ENCODE measurements around the gene ZNHIT1.

Gene ZNHIT1

DNA sequence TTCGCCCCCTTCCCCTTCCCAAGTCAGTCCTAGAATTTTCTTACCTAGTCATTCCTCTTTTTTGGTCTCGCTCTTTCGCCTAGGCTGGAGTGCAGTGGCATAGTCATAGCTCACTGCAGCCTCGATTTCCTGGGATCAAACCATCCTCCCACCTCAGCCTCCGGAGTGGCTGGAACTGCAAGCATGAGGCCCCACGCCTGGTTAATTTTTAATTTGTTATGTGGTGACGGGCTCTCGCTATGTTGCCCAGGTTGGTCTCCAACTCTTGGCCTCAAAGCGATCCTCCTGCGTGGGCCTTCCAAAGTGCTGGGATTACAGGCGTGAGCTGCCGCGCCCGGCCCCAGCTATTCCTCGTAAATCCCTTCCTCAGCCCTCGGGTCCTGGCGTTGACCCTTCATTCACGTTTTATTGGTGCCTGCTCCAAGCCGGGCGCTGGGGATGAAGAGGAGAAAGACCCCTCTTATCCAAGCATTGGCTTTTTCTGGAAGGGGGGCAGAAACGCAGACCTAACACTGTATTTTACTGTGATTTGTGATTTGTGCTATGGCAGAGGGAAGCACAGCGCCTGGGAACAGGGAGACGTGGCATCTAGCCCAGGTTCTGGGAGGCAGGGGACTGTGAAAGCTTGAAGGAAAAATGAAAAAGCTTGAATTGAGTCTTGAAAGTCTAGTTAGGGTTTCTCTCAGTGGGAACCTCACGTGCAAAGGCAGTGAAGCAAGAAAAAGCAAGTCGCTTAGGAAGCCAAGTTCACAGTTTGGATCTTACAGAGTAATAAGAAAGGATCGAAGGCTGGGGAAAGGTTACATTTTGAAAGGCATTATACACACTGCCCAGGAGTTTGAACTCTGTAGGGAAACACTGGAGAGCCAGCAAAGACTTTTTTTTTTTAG is 516 bp downstream of the ZNHIT1 start:
- DNase-seq (ENCODE audit: low spot score), result no peak

DNA sequence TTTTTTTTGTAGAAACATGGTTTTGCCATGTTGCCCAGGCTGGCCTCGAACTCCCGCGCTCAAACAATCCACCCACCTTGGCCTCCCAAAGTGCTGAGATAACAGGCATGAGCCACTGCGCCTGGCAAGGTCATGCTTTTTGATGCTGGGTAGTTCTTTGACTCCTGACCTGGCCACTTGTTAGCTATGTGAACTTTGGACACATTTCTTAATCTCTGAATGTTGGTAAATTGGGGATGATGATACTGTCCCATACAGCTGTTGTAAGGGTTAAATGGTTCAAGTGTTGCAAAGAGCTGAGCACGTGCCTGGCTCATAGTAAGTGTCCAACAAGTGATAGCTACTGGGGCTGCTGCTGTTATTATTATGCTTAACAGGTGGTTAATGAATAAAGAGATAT is 2.3 kb downstream of the ZNHIT1 start:
- no peak for DNase-seq (ENCODE audit: low spot score)

DNA sequence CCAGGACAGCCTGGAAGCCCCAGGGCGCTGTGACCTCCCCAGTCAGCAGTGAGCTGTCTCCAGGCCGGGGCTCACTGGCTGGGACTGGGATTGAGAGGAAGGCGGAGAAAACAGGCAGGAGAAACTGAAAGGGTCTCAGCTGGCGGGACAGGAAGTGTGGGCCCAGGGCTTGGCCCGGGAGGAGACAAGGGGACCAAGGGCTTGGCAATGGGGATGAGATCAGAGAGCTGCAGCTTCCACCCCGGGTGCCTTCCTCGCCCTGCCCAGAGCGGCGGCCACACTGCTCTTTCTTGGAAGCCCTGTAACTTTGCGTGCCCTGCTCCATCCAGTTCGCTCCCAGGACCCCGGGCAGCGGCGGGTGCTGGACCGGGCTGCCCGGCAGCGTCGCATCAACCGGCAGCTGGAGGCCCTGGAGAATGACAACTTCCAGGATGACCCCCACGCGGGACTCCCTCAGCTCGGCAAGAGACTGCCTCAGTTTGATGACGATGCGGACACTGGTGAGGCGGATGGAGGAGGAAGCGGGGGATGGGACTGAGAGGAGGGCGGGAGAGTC is 4.4 kb downstream of the ZNHIT1 start:
- DNase-seq (ENCODE audit: low spot score), result no peak

DNA sequence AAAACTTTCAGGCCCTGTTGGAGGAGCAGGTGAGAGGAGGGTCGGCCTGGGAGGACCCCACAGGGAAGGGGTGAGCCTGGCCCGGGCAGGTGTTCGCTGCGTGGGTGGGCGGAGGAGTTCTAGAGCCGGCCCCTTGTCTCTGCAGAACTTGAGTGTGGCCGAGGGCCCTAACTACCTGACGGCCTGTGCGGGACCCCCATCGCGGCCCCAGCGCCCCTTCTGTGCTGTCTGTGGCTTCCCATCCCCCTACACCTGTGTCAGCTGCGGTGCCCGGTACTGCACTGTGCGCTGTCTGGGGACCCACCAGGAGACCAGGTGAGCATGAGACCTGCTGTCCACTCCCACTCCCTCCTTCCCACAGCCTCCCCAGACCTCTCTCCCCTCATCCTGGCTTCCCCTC is 5.6 kb downstream of the ZNHIT1 start:
- DNase-seq (ENCODE audit: low spot score), result no peak

DNA sequence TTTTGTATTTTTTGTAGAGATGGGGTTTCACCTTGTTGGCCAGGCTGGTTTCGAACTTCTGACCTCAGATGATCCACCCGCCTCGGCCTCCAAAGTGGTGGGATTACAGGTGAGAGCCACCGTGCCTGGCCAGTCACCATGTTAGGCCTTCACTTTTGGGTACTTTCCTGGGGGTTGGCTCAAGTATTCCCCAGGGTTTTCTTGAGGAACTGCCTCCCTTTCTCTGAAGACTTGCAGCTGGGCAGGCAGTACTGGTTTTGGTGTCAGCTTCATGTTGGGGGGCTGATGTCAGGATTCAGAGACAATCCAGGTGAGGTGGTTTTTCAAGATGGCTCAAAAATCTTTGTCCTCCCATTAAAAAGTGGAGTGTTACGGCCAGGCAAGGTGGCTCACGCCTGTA is 7.7 kb downstream of the ZNHIT1 start:
- no peak for DNase-seq (ENCODE audit: low spot score)

DNA sequence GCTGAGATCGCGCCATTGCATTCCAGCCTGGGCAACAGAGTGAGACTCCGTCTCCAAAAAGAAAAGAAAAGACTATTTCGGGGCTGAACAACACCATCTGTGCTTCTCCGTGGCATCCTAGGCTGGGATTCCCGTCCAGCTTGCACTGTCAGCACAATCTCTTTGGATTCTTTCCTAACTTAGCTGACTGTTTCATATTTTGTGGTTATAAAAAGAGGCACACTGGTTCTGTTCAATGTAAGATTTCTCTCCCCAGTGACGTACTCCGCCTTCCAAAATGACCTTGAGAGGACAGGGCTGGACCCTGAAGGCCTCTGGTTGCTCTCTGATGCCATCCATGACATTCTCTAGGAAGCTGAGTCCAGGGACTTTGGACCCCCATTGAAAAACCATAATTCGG is 8.8 kb downstream of the ZNHIT1 start:
- DNase-seq (ENCODE audit: low spot score), result no peak

DNA sequence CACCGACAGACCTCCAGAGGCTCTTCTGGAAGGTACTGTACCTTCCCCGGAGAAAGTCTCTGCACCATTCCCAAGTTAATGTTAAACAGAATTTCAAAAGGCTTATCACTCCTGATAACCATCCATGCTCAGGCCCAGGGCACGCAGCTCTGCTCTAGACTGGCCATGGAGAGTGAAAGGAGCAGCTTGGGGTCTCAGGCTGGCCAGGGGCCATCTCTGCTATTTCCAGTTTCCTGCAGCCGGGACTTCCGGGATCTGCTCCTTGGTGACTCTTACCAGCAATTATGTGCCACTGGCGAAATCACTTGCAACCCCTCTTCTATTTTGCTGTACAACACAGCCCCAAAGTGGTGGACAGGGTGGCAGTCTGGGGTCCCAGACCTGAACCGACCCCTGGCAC is 13.7 kb downstream of the ZNHIT1 start:
- no peak for DNase-seq (ENCODE audit: low spot score)

DNA sequence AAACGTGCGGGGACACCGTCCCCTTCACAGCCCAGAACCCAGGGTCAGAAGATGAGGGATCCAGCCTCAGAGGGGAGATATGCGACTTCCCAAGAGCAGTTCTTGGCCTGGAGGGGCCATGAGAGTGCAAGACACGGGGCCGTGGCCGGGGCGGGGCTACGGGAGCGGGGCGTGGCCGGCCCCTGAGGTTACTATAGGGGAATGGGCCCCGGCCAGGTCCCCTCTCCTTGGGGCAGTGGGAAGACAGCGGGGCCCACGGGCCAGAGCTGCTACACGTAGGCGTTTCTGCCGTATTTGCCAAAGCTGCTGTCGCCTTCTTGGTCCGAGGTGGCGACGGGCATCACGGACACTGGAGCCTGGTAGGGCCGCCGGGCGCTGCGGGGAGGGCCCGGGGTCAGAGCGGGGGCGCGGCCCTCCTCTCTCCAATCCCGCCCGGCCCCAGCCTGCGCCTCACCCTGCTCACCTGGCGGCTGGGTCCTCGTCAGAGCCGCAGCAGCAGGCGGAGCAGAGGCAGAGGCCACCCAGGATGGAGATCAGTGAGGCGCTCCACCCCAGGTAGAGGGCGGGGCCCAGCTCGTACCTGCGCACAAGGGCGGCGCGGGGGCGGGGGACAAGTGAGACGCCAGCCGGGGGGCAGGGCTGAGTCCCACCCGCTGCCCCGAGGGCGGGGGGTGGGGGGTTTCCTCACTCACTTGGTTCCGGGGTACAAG is 14.3 kb downstream of the ZNHIT1 start:
- DNase-seq (ENCODE audit: low spot score), result no peak

DNA sequence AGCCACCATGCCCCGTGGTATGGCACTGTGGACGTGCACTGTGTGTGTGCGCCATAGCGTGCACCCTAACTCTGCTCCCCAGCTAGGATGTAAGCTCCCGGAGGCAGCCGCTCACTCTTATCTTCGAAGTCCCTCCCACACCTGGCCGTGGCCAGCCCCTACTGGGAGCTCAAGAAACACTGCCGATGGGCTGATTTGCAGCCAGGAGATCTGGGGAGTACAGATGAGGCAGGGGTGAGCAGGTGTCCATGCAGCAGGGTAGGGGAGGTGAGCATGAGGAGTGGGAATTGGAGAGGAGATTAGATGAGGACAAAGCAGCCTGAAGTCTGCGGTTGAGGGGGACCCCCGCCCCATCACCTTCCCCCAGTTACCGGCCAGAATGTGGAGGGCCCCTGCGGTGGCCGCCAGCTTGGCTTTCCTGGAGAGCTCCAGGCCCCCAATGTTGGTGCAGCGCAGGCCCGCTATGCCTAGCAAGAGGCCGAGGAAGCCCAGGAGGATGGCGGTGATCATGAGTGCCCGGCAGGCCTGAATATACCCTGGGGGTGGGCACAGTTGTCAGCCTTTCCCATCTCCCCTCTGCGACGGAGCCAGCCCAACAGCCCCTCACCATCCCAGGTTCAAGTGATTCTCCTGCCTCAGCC is 16.1 kb downstream of the ZNHIT1 start:
- no peak for DNase-seq (ENCODE audit: low spot score)

DNA sequence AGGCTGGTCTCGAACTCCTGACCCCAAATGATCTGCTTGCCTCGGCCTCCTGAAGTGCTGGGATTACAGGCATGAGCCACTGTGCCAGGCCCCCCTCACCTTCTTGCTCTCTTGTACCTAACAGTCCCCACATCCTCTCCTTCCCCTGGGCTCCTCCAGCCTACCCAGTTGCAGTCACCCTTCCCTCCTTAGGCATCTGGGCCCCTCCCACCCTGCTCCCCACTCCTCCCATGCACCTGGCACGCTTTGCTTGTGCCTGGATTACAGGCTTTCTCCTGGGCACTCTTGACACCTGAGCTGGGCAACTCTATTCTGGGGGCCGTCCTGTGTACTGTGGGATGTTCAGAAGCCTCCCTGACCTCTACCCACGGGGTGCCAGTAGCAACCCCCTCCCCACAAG is 16.7 kb downstream of the ZNHIT1 start:
- DNase-seq (ENCODE audit: low spot score), result no peak

DNA sequence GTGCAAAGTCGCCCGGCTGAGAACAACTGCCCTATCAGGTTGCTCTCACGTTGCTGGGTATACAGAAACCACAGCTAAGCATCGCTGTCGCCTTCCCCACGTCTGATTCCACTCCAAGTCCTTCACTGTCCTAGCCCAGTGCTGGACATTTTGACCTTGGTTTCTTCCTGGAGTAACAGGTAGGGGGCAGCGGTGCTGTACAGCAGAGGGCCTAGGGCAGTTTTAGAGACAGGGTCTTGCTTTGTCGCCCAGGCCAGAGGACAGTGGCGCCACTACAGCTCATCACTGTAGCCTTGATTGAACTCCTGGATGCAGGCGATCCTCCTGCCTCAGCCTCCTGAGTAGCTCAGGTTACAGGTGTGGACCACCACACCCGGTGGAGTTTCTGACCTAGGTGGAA is 17.1 kb downstream of the ZNHIT1 start:
- no peak for DNase-seq (ENCODE audit: low spot score)

DNA sequence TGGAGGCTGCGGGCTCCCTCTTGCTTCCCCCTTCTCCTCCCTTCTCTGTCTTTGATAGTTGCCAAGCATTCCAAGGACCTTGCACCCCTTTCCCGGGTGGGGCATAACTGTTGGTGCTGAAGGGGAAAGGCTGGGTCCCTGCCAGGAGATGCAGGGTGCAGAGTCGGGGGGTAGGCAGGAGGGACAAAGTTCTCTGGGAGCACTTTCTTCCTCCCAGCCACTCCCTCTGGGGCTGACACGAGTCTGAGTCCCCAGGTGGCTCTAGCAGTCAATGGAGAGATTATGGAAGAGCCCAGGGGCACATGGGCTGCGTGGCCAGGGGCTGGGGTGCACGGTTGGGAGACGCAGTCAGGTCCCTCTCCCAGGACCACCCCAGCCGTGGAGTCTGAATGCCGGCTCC is 17.6 kb downstream of the ZNHIT1 start:
- DNase-seq (ENCODE audit: low spot score), result no peak

DNA sequence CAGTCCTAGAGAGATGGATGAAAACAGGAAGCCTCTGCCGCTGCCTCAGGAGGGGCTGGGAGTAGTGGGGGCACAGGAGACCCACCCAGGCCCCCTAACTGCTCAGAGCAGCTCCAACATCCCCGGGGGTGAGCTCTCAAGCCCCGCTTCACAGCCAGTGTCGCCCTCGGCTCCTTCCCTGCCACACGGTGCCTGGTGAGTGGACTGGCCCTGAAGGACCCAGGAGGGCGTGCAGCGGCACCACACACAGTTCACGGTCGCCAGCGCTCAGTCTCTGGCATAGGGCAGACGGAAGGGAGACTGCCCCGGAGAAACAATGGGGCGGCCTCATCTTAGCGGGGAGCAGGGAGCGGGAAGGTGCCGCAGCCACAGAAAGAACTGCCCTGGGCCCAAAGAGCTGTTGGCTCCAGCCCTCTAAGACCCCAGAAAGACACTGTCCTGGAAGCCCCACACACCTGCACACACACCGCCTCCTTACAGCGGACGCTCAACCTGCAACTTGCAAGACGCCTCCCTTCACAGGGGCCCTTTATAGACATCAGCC is 18.4 kb downstream of the ZNHIT1 start:
- no peak for DNase-seq (ENCODE audit: low spot score)

DNA sequence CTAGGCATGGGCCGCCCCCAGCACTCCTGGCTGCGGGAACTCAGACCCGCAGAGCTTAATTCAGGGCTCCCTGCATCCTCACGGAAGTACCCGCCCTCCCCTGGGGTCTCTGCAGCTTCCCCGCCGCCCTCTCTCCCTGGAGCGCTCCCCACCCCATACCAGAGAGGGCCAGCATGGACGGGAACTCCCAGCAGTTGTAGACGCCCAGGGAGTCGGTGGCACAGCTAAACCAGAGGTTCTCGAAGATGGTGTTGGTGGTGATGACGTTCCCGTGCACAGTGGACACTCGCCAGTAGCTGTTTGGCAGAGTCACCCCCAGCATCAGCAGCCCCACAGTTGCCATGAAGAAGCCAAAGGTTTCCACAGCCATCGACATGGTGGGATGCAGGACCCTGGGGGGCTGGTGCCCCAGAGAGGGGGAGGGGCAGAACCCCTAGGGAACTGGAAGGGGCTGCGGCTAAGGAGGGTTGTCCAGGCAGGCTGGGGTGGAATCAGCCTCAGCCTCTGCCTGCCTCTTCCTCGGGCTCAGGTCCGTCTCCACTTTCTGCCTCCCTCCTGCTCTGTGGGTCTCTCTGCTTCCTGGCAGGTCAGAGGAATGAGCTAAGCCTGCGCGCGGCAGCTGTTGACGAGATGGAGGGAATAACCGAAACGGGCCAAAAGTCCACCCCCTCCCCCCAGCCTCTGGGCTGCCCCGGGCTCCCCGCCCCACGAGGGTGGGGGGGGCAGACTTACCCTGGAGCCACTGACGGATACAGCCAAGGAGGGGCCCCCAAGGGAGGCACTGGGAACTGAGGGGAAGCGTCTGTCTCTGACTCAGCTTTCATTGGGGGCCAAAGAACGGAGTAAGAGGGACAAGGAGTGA is 19.5 kb downstream of the ZNHIT1 start, which contains the start of gene CLDN15:
Gene CLDN15, minus strand, starts transcription at position 597 of the 862 bp plus-strand sequence. Its CDS starts 221 bp downstream, at position 376.
- DNase-seq (ENCODE audit: low spot score), result no peak

DNA sequence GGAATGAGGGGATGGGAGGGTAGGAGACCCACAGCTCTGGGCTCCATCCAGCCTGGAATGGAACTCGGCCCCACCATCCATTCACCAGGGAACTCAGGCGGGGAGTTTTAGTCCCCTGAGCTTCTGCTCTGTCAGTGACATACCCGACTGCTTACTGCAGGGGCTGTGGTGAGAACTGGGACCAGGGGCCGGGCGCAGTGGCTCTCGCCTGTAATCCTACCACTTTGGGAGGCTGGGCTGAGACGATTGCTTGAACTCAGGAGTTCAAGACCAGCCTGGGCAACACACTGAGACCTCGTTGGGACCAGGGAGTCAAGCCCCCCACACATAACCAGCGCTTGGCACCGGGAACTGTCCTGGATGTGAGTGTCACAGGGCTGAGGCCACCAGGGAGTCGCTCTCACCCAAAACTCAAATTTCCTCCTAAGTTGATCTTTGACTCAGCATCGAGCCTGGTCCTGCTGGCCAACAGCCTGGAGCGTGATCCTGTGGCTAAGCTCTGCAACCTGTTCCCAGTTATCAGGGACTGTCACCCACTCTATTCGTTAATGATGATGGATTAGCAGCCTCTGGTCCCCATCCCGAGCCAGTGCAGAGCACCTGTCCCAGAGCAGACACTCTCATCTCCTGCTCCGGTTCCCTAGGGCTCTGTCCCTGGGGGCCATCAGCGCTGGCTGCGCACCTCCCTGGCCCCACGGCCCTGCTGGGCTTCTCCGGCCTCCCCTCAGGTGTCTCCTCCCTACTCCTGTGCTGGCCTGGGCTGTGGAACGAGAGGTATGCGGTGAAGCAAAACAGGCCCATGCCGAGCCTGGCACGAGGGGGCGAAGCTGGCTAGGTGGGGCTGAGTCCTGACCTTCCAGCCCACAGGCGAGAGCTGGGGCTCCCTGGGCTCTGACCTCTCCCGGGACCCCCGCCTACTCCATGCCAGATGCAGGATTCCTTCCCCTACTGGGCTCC is 20.5 kb downstream of the ZNHIT1 start:
- no peak for DNase-seq (ENCODE audit: low spot score)

DNA sequence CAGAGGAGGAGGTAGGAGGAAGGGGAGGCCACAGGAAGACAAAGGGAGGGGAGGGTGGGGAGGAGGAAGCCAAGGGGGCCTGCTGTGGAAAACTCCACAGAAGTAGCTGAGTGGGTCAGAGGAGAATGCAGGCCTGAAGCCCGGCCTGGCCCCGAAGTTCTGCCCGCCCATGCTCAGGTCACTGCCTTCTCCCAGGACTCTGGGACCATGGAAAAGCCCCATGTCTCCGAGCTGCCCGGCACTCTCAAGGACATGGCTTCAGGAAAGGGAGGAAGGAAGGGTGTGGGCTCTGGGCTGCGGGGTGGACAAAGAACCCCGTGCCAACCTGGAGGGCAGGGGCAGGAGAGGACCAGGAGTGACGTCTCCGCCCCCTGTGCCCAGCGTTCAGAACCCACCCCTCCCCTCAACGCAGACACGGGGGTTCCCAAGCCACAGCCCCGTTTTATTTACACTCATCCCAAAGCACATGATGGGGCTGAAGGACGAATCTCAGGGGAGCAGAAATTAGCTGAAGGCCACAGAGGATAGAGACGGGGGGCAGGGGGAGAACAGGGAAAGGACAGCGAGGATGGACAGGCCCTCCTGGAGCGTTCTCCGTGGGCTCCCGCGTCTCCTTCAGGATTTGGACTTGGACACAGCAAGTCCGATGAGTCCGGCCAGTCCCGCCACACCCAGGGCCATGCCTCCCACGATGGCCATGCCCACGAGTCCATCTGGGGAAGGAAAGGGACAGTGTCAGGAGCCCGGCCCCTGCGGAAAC is 21.4 kb downstream of the ZNHIT1 start:
- no peak for DNase-seq (ENCODE audit: low spot score)

DNA sequence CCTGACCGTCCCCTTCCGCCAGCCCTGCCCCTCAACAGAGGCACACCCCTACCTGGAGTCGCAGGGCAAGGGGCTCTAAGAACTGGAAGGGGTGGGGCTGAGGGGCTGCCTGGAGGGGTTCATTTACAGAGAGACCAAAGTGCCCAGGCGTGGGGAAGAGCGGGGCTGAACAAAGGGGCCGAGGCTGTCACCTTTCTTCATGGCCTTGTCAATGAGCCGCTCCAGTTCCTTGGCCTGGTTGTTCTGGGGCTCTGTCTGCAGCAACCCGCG is 21.9 kb downstream of the ZNHIT1 start:
- DNase-seq (ENCODE audit: low spot score), result no peak

DNA sequence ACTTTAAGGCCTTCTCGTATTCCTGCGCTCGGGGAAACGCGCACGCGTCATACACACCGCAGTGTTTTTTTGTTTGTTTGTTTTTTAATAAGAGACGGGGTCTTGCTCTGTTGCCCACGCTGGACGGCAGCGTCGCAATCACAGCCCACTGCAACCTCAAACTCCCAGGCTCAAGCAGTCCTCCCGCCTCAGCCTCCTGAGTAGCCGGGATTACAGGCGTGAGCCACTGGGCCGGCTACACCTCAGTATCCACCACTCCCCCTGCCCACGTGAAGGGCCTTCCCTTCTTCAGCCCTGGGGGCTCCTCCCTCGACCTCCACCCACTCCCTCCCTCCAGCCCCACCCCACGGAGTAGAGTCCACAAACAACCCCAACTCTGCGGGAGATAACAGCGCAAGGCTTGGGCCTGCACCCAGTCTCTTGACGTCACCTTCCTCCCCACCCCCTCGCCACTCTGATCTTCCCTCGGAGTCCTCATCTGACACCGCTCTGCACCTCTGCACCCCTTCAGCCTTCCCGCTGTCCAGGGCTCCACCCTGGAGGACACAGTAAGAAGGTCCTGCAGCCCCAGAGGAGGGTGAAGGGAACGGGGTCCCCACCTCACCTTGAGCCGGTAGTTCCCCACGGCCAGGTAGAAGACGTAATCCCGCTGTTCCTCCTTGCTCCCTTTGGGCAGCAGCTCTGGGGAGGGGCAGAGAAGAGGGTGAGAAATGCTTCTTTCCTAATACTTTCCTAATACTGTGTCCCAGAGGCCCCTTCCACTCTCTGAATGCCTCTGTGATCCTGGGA is 22.5 kb downstream of the ZNHIT1 start:
- DNase-seq (ENCODE audit: low spot score), result no peak

DNA sequence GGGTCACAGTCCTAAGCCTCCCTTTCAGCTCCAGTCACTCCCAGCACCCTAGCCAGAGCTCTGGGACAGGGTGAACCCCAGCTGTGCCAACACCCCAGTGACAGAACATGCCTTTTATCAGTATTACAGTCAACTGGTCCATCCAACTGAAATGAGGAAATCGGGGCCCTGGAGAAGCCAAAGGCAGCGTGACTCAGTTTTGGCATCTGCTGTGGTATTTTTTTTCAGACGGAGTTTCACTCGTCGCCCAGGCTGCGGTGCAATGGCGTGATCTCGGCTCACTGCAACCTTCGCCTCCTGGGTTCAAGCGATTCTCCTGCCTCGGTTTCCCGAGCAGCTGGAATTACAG is 23.0 kb downstream of the ZNHIT1 start:
- no peak for DNase-seq (ENCODE audit: low spot score)

Measured in globus pallidus (tissue), 1 donor.